Aorta (tissue), 5 donors: Measurements from ENCODE around the gene PROC. TPM values are rescaled to one million over a fixed set of nuclear protein-coding genes. Genes with fewer than 3 reads are reported as not detected.

Experiments used
- ATAC-seq: fragments of 200-7000 bp; cut with Tn5 transposase; one replicate; pipeline ENCODE4 v1.9.1; 2022; ENCODE audit warnings: moderate library complexity; ENCODE audit not compliant: low FRiP score
- DNase-seq, 2 donors: peaks; one replicate each; pipeline ENCODE4 v3.0.0-alpha.2; 2020
- H3K27ac ChIP-seq, 2 donors: one replicate each; pipeline ENCODE4 v1.5.1; 2013; ENCODE audit warnings: low read length in 2 of 2, mild to moderate bottlenecking in 2 of 2, moderate library complexity in 2 of 2, control low read depth in 1 of 2, inconsistent platforms in 1 of 2, low read depth in 1 of 2
- H3K27me3 ChIP-seq, 2 donors: one replicate each; pipeline ENCODE4 v1.6.1; 2013; ENCODE audit warnings: control low read depth in 1 of 2, low read length in 1 of 2, mild to moderate bottlenecking in 1 of 2, moderate library complexity in 1 of 2; ENCODE audit not compliant: insufficient read depth in 2 of 2, control insufficient read depth in 1 of 2
- H3K36me3 ChIP-seq, 2 donors: one replicate each; pipeline ENCODE4 v1.6.1; 2013; ENCODE audit warnings: control low read depth in 1 of 2, low read length in 1 of 2, mild to moderate bottlenecking in 1 of 2; ENCODE audit not compliant: insufficient read depth in 2 of 2, control insufficient read depth in 1 of 2
- H3K4me1 ChIP-seq, 2 donors: one replicate each; pipeline ENCODE4 v1.6.1; 2013; ENCODE audit warnings: low read length in 2 of 2, control low read depth in 1 of 2, mild to moderate bottlenecking in 1 of 2, moderate library complexity in 1 of 2; ENCODE audit not compliant: insufficient read depth in 2 of 2, control insufficient read depth in 1 of 2
- H3K4me3 ChIP-seq, 2 donors: one replicate each; pipeline ENCODE4 v1.5.1; 2013; ENCODE audit warnings: low read length in 2 of 2, control low read depth in 1 of 2, mild to moderate bottlenecking in 1 of 2
- H3K9me3 ChIP-seq: one replicate; pipeline ENCODE4 v1.6.1; 2013; ENCODE audit warnings: mild to moderate bottlenecking, low read length; ENCODE audit not compliant: control insufficient read depth
- WGBS, 2 donors: extraction: QIAGEN DNeasy Blood & Tissue Kit; methylation state at CpG; one replicate each; pipeline ENCODE4 v1.1.7; 2013; 5-methylcytosine and 5-hydroxymethylcytosine counted together
- intact Hi-C, 2 donors: fragments of 100-400 bp; cut with DNase I; formaldehyde crosslinking; loops; one replicate each; pipeline versions ENCODE4 v1.14.2 to v1.15.0; 2022
- polyA plus RNA-seq, 2 donors: library from polyadenylated mRNA; stranded (reverse); fragments of 200-250 nt; gene quantifications; one replicate each; pipeline ENCODE4 v1.2.3, GENCODE V29; 2013
- total RNA-seq, 2 donors: library from RNA; stranded (reverse); fragmentation: NEBNext Ultra II Directional; extraction: Animal tissue kit (Norgen Biotek cat#: 25700); gene quantifications; one replicate each; pipeline ENCODE4 v1.2.1, GENCODE V29; 2021
- donor health status: healthy with polysubstance abuse.
- donor health status: Bipolar disorder and iron deficiency.
- donor health status: DM: no; HTN: no; CAD: no.
- donor health status: DM: no; HTN: no; CAD: no.
- donor health status: DM: yes; HTN: yes; CAD: no.

PROC gene
- total and polyA plus RNA-seq, 4 donors: 0.26 to 0.58 (median 0.50) TPM; not detected in 1

DNA sequence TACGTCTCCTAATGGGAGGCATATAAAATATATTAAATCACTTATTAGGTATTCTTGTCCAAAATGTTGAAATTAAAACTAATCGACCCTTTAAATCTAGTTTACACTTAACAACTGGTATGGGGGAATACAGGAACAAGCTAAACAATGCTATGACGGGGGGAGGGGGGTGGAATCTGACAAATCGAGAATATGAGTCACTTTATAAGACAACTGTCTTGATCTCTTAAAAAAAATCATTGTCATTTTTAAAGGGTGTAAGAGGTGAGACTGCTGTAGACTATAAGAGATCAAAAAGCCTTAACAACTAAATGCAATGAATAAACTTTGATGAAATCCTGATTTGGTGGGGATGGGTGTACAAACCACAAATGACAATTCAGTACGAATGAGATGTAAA, 36.5 kb upstream of the PROC start:
- intact Hi-C loops: loop anchor here in 1 of 2 donors (5.0 kb wide), 1 partner anchor 36 kb away; the partner anchor contains the start of gene PROC
- ATAC-seq: no peak
- 72 to 75% methylated on average over 5 of the region's 5 CpGs for WGBS, 2 donors
- Histone ChIP-seq H3K9me3 (no peaks in the 10 kb centered on the region), H3K4me1 (no peaks in the 10 kb centered on the region), H3K27ac (no peak overlapping the region), H3K4me3 (no peak overlapping the region), H3K27me3 (no peaks in the 10 kb centered on the region), H3K36me3 (no peaks in the 10 kb centered on the region)
- no peak for DNase-seq

DNA sequence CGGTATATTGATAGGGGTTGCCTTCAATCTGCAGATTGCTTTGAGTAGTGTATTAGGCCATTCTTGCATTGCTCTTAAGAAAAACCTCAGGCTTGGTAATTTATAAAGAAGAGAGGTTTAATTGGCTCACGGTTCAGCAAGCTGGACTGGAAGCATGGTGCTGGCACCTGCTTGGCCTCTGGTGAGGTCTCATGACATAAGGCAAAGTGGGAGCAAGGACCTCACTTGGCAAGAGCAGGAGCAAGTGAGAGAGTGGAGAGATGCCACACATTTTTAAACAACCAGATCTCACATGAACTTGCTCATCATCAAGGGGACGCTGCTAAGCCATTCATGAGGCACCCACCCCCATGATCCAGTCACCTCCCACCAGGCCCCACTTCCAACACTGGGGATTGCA, 35.4 kb upstream of the PROC start:
- Histone ChIP-seq H3K4me1 (no peaks in the 10 kb centered on the region), H3K27ac (no peak overlapping the region)

DNA sequence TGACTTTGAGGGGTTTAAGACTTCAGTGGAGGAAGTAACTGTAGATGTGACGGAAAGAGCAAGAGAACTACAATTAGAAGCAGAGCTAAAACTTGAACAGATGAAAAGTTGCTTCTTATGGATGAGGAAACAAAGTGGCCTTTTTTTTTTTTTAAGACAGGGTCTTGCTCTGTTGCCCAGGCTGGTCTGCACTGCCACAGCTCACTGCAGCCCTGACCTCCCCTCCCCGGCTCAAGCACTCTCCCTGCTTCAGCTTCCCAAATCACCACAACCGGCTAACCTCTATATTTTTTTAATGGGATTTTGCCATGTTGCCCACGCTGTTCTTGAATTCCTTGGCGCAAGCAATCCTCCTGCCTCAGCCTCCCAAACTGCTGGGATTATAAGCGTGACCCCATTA, 33.7 kb upstream of the PROC start:
- intact Hi-C loops: loop anchor here in 1 of 2 donors (5.0 kb wide), 1 partner anchor 33 kb away; the partner anchor contains the start of gene PROC
- ATAC-seq: no peak
- H3K4me1 ChIP-seq: peaks cover 2 to 3% of the 10 kb centered on the region in 2 donors

More for the DNA sequence above, 35.4 kb upstream of the PROC start:
- Histone ChIP-seq H3K9me3 (no peaks in the 10 kb centered on the region), H3K36me3 (no peaks in the 10 kb centered on the region), H3K27me3 (no peaks in the 10 kb centered on the region), H3K4me3 (no peak overlapping the region)
- ATAC-seq: no peak
- DNase-seq: no peak
- WGBS, 2 donors: 64 to 68% methylated on average over 3 of the region's 3 CpGs
- intact Hi-C loops: loop anchor here in 1 of 2 donors (5.0 kb wide), 1 partner anchor 34 kb away; the partner anchor contains the start of gene PROC

DNA sequence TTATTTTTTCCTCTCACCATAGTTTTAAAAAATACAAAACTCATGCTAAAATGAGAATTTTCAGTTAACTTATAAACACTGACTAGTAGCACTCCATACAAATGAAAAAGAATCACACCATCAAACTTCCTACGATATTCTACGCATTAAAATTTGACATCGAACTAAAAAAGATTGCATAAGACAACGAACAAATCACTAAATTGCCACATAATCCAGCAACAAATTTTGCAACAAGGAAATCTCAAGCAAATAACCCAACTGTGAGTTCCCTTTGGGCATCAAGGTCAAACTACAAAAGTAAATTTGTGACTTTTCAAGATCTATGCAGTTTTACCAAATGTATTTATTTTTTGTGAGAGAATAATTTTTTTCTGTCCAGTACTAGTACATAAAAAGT, 32.0 kb upstream of the PROC start:
- H3K4me1 ChIP-seq: peaks cover 3% of the 10 kb centered on the region in 2 donors
- no peaks in the 10 kb centered on the region for H3K27me3 ChIP-seq
- no peaks in the 10 kb centered on the region for H3K36me3 ChIP-seq
- DNase-seq: no peak
- ATAC-seq: no peak
- intact Hi-C loops: no loop called here
- WGBS, 2 donors: 68% methylated on average over 4 of the region's 4 CpGs
- H3K27ac ChIP-seq: no peak overlapping the region
- H3K4me3 ChIP-seq: peak overlapping the region in 1 of 2 donors; percentile 16
- H3K9me3 ChIP-seq: no peaks in the 10 kb centered on the region

More for the DNA sequence above, 33.7 kb upstream of the PROC start:
- H3K4me3 ChIP-seq: no peak overlapping the region
- no peaks in the 10 kb centered on the region for H3K36me3 ChIP-seq
- WGBS, 2 donors: 81 to 83% methylated on average over 6 of the region's 6 CpGs
- DNase-seq: no peak
- no peaks in the 10 kb centered on the region for H3K9me3 ChIP-seq
- no peak overlapping the region for H3K27ac ChIP-seq
- no peaks in the 10 kb centered on the region for H3K27me3 ChIP-seq

DNA sequence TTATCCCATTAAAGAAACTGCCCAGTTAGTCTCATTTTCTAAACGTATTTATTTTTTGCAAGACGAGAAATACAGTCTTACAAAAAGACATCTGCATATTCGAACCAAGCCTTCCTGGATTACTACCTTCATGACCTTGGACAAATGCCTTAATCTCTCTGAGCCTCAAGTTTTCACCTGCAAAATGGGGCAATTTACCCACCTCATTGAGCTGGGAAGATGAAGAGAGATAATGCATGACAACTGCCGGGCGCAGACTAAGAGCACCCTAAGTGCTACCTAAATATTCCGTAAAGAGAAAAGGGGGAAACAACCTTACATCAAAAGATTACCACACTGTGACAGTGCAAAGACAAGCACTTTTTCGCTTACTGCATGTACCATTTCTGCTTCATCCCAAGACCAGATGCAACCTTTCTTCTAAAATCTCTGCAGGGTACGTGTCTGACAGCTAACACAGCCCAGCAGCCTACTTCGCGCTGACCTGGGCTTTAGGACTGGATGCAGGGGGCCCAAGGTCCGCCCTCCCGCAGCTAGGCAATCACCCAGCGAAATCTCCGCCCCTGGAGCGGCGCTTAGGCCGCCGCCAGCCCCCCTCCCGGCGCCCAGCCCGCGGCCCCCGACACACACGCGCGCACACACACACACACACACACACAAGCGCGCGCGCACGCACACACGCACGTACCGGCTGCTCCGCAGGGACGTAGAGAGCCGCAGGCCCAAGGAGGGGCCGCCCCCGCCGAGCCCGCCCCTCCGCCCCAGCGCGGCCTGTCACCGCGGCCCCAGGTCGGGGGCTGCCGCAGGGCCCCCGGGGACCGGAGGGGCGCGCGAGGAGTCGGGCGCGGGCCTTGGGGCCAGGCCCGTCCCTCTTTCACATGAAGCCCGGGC, 31.2 kb upstream of the PROC start:
- peak; percentile 89 for ATAC-seq
- Histone ChIP-seq H3K36me3 (no peaks in the 10 kb centered on the region), H3K27me3 (no peaks in the 10 kb centered on the region), H3K4me1 (peaks cover 3% of the 10 kb centered on the region in 2 donors), H3K27ac (peak overlapping the region; percentile 77 to 100), H3K4me3 (peak overlapping the region; percentile 76 to 93), H3K9me3 (no peaks in the 10 kb centered on the region)
- peak; percentile 89 to 92 for DNase-seq
- intact Hi-C loops: no loop called here
- 0 to 1% methylated on average over 28 to 58 of the region's 58 CpGs for WGBS, 2 donors

DNA sequence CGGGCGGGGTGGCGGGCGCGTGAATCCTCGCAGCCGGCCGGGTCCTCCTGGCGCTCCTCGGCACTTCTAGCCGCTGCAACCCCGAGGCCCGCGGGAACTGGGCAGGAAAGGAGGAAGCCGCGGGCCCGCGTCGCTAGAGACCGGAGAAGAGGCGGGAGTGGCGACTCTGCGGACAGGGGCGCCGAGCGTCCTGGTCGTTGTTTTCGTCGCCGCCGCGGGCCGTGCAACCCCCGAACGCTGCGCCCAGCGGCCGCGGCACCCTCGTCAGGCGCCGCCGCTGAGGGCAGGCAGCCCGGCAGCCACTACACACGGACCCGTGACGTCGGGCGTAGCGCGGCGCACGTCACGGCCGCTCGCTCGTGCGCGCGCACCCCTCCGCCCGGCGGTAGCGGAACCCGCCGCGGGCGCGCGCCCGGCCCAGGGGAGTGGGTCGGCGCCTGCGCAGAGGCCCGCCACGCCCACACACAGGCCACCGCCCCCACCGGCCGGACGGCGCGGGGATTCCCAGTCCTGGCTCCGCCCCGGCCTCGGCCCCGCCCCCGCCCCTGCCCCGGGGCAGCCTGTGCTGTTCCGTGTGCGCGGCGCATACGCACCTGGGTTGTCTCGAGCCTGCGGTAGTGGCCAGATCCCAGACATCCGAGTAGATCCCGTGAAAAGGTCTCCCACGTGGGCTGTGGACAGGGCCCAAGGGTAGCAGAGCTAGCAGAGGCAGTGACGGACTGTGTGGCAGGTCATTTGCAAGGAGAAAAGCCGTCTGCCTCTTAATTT, 30.4 kb upstream of the PROC start, which contains the start of gene MAP3K2:
Gene MAP3K2, minus strand, starts transcription at position 321 of the 768 bp plus-strand sequence. CDS start 44,846 bp downstream, outside the sequence.
- ATAC-seq: peak; percentile 97
- 0% methylated on average over 35 to 100 of the region's 100 CpGs for WGBS, 2 donors
- H3K4me3 ChIP-seq: peak within 1 kb of the TSS; percentile 76 to 93
- peaks cover 3 to 5% of the 10 kb centered on the region in 2 donors for H3K4me1 ChIP-seq
- intact Hi-C loops: loop anchor here in 1 of 2 donors (2.0 kb wide), 1 partner anchor 19 kb away; no protein-coding TSS in a partner anchor
- no peaks in the 10 kb centered on the region for H3K9me3 ChIP-seq
- no peaks in the 10 kb centered on the region for H3K27me3 ChIP-seq
- peak; percentile 95 to 97 for DNase-seq
- H3K36me3 ChIP-seq: no peaks in the 10 kb centered on the region
- peak within 1 kb of the TSS; percentile 77 to 100 for H3K27ac ChIP-seq

DNA sequence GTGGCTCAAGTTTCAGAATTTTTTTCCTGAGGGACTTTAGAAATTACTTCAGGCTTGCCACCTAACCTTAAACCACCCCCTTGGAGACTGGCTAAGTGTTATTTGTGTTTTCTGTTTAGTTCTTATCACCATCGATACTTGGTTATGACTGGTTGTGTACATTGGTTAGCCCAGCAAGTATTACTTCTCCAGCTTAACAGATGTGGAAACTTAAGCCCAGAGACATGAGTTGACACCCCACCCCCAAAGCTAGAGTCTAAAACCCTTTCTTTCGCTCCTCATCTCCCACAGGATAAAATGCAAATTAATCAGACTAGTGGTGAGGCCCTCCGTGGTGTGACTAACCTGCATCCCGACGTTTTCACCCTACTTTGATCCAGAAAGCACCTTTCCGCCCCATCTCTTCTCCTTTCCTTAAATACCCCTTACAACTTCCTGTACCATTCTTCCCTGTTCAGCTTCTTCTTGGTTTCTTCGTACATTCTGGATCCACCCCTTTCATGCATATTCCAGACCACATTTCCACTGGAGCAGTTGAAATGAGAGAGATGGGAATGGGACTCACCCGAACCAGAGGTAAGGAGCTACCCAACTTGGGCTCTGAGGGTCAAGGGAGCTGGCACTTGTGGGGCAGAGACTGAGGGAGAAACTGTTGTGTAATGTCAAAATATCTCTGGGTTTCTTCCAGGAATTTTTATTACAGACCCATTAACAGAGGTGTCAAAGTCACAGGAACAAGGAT, 29.6 kb upstream of the PROC start:
- intact Hi-C loops: loop anchor here in 1 of 2 donors (2.0 kb wide), 1 partner anchor 18 kb away; no protein-coding TSS in a partner anchor
- no peak for DNase-seq
- ATAC-seq: peak; percentile 1

More for the DNA sequence above, 29.6 kb upstream of the PROC start:
- Histone ChIP-seq H3K36me3 (no peaks in the 10 kb centered on the region), H3K27me3 (no peaks in the 10 kb centered on the region), H3K9me3 (no peaks in the 10 kb centered on the region), H3K27ac (peak overlapping the region; percentile 50 to 85), H3K4me1 (peaks cover 3 to 6% of the 10 kb centered on the region in 2 donors), H3K4me3 (peak overlapping the region; percentile 20 to 28)
- WGBS, 2 donors: 37 to 38% methylated on average over 8 of the region's 8 CpGs
